HUES6 (cell line): Measurements from ENCODE around the gene RETN.

Experiments used
- H3K27ac ChIP-seq: 2 replicates; pipeline ENCODE4 v1.7.0; 2013; ENCODE audit warnings: low read depth, mild to moderate bottlenecking, low read length, inconsistent platforms
- H3K27me3 ChIP-seq: 2 replicates; pipeline ENCODE4 v1.6.1; 2013; ENCODE audit warnings: low read length; ENCODE audit not compliant: control insufficient read depth, insufficient read depth
- H3K36me3 ChIP-seq: 2 replicates; pipeline ENCODE4 v1.6.1; 2013; ENCODE audit warnings: low read length; ENCODE audit not compliant: control insufficient read depth, insufficient read depth
- H3K4me1 ChIP-seq: 2 replicates; pipeline ENCODE4 v1.6.1; 2013; ENCODE audit warnings: low read length; ENCODE audit not compliant: control insufficient read depth, insufficient read depth
- H3K4me3 ChIP-seq: 2 replicates; pipeline ENCODE4 v1.5.1; 2013; ENCODE audit warnings: low read depth, low read length
- H3K9ac ChIP-seq: one replicate; pipeline ENCODE4 v1.6.1; 2013; ENCODE audit warnings: mild to moderate bottlenecking, low read length
- H3K9me3 ChIP-seq: 2 replicates; pipeline ENCODE4 v1.6.1; 2013; ENCODE audit warnings: low read depth, low read length; ENCODE audit not compliant: control insufficient read depth, insufficient read depth

Gene RETN, protein sequence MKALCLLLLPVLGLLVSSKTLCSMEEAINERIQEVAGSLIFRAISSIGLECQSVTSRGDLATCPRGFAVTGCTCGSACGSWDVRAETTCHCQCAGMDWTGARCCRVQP

DNA sequence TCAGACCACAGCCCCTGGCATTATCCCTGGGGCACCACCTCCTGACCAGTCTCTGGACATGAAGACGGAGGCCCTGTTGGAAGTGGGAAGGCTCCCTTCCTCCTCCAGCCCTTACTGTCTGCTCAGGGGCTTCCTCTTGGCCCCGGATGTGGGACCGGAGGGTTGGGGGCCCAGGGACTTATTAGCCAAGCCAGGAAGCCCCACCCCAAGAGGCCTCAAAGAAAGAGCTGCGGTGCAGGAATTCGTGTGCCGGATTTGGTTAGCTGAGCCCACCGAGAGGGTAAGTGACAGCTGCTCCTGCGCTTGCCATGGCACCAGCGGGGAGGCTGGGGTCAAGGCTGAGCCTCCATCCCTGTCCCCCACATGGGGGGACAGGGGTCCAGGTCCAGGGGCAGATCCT, at the start of gene RETN:
TSS of gene RETN (plus strand) at position 208 of the 400 bp plus-strand sequence. CDS start 278 bp downstream, outside the sequence.
- Histone ChIP-seq H3K27me3 (peaks cover 70% of the 10 kb centered on the region), H3K36me3 (no peaks in the 10 kb centered on the region), H3K4me1 (peaks cover 7% of the 10 kb centered on the region; the same call in 1 of the 2 replicates), H3K9me3 (no peaks in the 10 kb centered on the region), H3K4me3 (peak within 1 kb of the TSS; percentile 39), H3K9ac (no peak within 1 kb of the TSS), H3K27ac (no peak within 1 kb of the TSS)

DNA sequence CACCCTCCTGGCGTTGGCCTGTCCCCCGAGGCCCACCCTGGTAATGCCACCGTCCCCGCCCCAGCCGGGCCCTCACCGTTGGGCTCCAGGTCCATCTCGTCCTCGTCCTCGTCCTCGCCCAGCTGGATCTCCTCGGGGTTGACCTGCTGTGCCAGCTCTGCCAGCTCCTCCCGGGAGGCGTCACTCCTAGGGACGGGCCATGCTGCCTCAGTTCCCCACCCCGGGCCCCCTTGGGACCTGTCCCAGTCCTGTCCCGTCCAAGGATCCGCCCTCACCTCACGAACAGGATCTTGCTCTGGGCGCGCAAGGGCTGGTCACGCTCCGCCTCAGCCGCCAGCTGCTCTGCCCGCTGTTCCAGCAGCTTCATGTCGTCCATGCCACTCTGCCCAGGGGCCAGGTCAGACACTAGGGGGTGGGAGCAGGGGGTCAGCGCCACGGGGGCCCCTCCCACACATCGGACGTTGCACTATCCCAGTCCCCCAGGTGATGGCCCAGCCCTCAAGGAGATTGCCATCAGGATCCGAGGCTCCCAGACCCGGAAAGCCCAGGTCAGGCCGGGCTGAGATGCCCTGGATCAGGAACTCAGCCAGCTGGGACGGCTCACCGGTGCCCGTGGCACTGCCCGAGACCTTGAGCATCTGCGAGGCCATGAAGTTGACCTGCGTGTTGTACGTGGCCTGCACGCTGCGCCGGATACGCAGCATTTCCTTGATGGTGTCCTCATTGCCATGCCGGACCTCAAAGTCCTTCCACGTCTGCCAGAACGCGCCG, 49.0 kb upstream of the RETN start:
- Histone ChIP-seq H3K4me3 (no peak overlapping the region), H3K9me3 (no peaks in the 10 kb centered on the region), H3K27ac (no peak overlapping the region), H3K36me3 (peaks cover 72% of the 10 kb centered on the region), H3K4me1 (no peaks in the 10 kb centered on the region), H3K9ac (no peak overlapping the region), H3K27me3 (no peaks in the 10 kb centered on the region)

DNA sequence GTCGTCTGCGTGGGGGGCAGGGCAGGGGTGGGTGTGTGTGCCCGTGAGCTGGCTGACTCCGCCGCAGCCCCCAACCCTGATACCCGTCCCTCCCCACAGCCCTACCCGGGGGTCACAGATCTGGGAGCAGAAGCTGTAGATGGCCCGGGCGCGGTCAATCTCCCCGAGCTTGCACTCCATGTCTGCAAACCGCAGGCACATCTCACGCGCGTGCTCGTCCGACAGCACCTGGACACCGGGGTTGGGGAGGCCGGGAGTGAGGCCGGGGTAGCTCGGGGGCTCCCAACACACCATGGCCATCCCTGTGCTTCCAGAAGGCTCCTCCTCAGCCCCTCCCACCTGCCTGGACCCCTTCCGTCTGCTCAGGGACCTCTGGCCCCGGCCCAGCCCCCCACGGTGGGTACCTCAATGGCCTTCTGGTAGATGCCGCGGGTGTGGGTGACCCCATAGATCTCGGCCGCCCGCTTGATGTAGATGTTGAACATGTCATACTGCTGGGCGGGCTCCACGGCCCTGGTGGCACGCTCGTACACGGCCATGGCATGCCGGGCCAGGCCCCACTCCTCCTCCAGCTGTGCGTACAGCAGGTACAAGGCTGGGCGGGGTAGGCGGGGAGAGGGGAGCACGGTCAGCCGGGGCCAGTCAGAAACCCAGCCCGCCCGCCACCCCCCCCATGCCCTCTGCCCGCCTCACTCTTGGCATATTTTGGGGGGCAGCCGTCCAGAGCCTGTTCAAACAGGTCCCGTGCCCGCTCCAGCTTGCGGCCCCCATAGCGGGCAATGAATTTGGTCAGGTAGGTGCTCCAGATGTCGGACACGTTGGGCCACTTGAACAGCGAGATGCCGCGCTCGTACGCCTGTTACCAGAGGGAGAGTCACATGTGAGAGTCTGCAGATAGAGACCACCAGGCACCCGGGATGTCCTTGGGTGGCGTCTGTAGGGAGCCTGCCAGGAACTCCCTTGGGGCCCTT, 48.1 kb upstream of the RETN start:
- H3K4me1 ChIP-seq, result no peaks in the 10 kb centered on the region
- no peak overlapping the region for H3K4me3 ChIP-seq
- H3K9ac ChIP-seq, result no peak overlapping the region
- no peaks in the 10 kb centered on the region for H3K27me3 ChIP-seq
- H3K9me3 ChIP-seq, result no peaks in the 10 kb centered on the region
- no peak overlapping the region for H3K27ac ChIP-seq
- peaks cover 80% of the 10 kb centered on the region for H3K36me3 ChIP-seq

DNA sequence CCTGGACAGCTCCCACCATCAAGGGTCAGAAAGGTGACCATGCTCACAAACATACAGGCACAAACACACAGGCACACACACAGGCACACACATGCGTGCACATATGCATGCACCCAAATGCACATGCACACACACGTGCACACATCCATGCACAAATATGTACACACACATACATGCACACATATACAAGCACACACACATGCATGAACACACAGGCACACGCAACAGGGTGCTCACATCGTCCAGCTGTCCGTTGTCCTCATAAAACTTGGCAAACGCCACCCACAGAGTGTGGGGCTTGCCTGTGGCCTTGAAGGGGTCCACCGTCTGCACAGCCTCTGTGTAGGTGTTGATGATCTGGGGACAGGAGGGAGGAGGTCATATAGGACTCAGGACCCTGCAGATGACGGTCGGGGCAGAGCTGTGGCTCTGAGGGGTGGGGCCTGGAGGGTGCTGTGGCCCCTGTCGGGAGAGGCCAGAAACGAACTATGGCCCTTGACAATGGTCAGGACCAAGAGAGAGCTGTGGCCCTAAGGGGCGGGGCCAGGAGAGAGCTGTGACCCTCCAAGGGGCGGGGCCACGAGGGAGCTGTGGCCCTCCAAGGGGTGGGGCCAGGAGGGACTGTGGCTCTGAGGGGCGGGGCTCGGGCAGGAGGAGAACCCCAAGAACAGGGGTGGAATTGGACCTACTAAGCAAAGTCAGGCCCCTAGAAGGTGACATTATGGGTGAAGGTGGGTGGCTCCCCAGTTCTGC, 45.7 kb upstream of the RETN start:
- Histone ChIP-seq H3K27ac (no peak overlapping the region), H3K9me3 (no peaks in the 10 kb centered on the region), H3K9ac (no peak overlapping the region), H3K27me3 (no peaks in the 10 kb centered on the region), H3K4me3 (no peak overlapping the region), H3K4me1 (no peaks in the 10 kb centered on the region), H3K36me3 (peaks cover 83% of the 10 kb centered on the region)

DNA sequence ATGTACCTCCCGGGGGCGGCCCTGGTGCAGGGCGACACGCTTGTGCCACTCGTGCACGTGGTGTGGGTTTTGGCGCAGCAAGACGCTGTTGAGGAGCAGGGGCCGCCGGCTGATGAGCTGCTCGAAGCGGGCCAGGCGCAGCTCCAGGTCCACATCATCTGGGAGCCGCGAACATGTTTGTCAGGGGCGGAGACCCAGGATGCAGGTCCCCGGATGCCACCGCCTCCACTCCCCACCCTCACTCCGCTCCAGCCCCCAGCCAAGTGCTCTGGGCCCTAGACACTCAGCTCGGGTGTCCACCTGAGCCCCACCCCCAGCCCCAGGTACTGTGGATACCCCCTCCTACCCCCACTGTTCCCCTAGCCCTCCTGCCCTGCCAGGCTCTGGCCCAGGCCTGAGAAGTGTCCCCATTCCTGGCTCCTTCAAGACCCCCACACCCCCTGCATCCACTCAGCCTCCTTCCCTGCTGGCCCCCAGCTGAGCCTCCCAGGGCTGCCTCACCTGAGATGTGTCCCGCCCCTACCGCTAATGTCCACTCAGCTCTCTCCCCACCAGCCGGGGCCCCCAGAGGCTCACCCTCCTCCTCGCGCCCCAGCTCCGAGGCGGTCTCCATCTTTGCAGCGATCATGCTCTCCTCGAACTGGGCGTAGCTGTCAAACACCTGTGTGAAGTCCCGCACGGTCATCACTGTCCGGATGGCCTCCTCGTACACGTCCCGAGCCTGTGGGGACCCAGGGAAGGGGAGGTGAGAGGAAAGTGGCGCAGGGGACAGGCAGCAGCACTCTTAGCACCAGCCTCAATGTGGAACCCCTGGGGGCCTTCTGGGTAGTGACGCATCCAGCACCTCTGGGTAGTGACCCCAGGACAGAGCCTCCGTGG, 44.9 kb upstream of the RETN start:
- Histone ChIP-seq H3K4me1 (no peaks in the 10 kb centered on the region), H3K27me3 (no peaks in the 10 kb centered on the region), H3K36me3 (peaks cover 74% of the 10 kb centered on the region), H3K9ac (no peak overlapping the region), H3K27ac (no peak overlapping the region), H3K4me3 (no peak overlapping the region), H3K9me3 (no peaks in the 10 kb centered on the region)

DNA sequence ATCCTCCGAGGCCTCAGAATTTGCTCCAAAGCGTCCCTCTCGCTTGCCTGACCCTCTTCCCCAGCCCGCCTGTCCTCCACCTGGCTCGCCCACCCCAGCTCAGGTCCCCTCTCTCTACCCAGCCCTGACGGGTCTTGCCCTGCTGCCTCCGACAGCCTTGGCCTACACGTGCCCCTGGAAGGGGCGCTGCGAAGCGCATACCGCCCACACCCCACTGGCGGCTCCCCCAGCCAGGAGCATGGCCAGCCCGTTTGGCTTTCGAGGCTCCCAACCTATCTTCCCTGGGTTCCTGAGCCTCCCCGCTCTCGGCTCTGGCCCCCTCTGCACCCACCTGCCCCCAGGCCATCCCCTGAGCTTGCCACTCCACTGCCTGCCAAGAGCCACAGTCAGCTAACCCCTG, 44.0 kb upstream of the RETN start:
- H3K27me3 ChIP-seq, result no peaks in the 10 kb centered on the region
- H3K4me1 ChIP-seq, result no peaks in the 10 kb centered on the region
- H3K4me3 ChIP-seq, result no peak overlapping the region
- H3K9me3 ChIP-seq, result no peaks in the 10 kb centered on the region
- peaks cover 67% of the 10 kb centered on the region for H3K36me3 ChIP-seq
- no peak overlapping the region for H3K27ac ChIP-seq
- no peak overlapping the region for H3K9ac ChIP-seq

DNA sequence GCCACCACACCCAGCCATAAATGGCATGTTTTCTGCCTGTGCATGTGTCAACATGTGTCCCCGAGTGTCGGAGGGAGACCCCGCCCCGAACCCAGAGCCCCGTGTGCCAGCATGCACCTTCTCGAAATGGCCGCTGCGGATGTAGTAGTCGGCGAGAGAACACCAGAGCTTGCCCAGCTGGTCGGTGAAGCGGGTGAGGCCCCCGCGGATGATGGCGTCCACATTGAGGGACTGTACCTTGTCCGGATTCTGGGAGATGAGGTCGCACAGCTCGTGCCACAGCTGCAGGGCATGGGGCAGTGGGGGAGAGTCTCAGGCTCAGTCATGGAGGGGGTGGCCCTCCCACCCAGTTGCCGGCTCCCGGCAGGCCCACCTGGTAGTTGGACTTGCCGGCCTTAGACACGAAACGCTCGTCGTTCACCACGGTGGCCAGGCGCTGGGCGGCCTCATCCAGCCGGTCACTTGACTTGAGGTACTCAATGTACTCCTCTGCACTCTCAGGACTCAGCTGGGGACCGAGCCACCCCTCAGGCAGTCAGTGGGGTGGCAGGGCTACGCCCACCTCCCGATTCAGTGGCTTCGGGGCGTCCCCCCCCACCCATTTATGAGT, 43.0 kb upstream of the RETN start:
- H3K4me1 ChIP-seq, result no peaks in the 10 kb centered on the region
- no peaks in the 10 kb centered on the region for H3K27me3 ChIP-seq
- H3K27ac ChIP-seq, result no peak overlapping the region
- no peaks in the 10 kb centered on the region for H3K9me3 ChIP-seq
- H3K9ac ChIP-seq, result no peak overlapping the region
- peaks cover 57% of the 10 kb centered on the region for H3K36me3 ChIP-seq
- H3K4me3 ChIP-seq, result no peak overlapping the region

DNA sequence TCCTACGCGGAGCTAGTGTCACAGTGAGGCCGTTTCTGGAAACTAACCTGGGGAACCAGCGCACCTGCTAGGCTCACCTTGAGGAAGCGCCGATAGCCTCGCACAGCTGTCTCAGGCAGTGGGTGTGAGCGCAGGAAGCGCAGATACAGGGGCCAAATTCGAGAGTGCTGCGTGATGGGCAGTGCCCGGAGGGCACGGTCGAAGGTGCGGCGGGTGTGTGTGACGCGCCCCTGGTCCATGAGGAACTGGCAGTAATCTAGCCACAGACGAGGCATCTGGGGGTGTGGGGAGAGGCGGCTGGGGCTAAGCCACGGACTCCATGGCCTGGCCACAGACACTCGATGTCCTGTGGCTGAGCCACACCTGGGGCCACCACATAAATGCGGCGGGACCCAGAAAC, 41.7 kb upstream of the RETN start:
- Histone ChIP-seq H3K4me3 (no peak overlapping the region), H3K36me3 (peaks cover 50% of the 10 kb centered on the region), H3K9ac (no peak overlapping the region)

DNA sequence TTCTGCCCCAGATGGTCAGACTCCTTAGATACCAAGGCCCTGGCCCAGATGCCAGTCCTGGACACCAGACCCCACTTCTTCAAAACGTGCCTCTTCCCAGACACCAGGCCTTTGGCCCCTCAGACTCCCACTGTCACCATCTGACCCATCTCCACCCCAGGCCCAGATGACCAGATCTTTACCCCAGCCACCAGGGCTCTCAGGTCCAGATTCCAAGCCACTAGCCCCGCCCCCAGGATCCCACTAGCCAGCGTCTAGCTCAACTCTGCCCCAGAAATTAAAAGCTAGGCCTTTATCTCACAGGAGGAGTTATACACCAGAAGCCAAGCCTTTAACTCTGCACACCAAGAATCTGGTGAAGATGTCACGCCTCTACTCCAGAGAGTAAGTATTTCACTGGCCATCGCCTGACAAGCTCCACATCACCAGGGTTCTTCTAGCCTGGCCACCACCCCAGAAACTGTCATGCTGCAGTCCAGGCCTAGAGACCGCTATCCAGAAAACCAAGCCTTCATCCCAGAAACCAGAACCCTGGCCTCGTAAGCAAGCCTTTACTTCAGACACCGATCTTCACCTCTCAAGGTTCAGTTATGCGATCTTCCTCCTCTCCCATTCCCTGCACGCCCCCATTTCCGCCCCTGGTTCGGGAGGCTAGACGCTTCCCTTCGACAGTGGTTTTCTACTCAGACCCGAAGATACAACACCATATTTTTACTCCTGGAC, 40.1 kb upstream of the RETN start:
- peak overlapping the region; percentile 89 for H3K9ac ChIP-seq
- H3K4me1 ChIP-seq, result no peaks in the 10 kb centered on the region
- H3K9me3 ChIP-seq, result no peaks in the 10 kb centered on the region
- H3K27ac ChIP-seq, result no peak overlapping the region
- H3K36me3 ChIP-seq, result peaks cover 44% of the 10 kb centered on the region
- peaks cover 4% of the 10 kb centered on the region; the same call in 1 of the 2 replicates for H3K27me3 ChIP-seq
- peak overlapping the region; percentile 91 for H3K4me3 ChIP-seq

More for the DNA sequence above, 41.7 kb upstream of the RETN start:
- Histone ChIP-seq H3K9me3 (no peaks in the 10 kb centered on the region), H3K27me3 (no peaks in the 10 kb centered on the region), H3K4me1 (no peaks in the 10 kb centered on the region), H3K27ac (no peak overlapping the region)
